Glomerular visceral epithelial cell (primary cell): ENCODE results near the gene TPSG1.
A peak's percentile ranks its signal among the peaks of the same experiment; 100 is the strongest.
"Not testable (repeated sequence)": the region's sequence is repeated elsewhere in the genome, so short reads cannot be mapped to it uniquely, and the experiment has no call there.

Experiments used
- DNase-seq: peaks from one replicate; pipeline ENCODE4 v3.0.0-alpha.2; 2016; ENCODE audit errors: extremely low spot score

Gene TPSG1

DNA sequence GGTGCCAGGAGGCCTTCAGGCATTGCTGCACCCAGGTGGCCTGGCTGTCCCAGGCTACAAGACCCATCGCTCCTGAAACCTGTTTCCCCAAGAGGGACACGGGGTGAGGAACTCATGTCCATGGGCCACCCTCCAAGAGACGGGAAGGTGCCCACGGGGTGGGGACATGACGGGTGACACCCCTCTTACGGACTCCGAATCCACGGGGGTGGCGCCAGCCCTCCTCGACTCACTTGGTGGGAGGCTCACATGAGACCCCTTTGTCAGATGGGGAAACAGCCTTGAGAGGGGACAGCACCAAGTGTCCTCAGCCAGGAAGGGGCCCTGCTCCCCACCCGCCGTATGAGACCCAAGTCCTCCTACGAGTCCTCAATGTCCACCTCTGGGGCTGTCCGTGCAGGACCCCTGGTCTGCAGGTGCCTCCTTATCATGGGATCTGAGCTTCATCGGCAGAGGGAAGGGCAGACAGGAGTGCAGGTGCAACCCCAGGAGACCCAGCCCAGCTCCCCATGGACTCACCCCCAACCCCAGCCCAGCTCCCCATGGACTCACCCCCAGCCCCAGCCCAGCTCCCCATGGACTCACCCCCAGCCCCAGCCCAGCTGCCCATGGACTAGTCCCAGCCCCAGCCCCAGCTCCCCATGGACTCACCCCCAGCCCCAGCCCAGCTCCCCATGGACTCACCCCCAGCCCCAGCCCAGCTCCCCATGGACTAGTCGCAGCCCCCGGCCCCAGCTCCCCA, 5.6 kb upstream of the TPSG1 start:
- not testable (repeated sequence) for DNase-seq

DNA sequence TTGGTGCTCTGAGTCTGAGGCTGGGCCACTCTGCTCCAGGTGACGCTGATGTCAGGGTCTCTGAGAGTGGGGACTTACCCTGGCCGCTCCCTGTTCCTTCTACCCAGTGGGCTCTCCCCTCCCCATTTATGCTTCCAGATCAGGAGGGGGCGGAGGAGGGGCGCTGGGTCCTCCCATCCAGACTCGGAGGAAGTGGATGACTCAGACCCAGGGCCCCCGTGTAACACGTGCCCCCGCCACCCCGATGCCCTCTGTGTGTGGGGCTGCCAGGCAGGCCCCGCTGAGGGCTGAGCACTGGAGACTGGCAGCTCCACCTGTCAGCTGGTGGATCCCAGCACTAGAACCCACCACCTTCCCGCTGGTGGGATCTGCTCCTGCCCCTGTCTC, 5.0 kb upstream of the TPSG1 start, which contains the start of gene TPSB2:
TSS of gene TPSB2 (minus strand) at position 101 of the 387 bp plus-strand sequence. CDS start 233 bp downstream, outside the sequence.
- not testable (repeated sequence) for DNase-seq

DNA sequence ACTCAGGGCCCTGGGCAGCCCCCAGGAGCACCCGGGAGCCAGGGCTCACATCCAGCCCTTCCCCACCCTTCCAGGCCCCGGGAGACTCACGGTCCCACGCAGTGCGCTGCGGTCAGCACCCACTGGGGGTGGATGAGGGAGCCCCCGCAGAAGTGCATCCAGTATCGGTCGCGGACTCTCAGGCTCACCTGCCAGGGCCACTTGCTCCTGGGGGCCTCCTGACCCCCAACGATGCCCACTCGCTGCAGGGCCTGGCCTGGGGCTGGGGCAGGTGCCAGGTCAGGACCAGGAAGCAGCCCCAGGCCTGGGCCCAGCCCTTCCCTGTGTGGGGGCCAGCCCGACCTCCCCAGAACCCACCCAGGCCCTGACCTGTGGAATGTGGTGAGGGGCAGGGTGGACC, 4.4 kb upstream of the TPSG1 start:
- DNase-seq, result not testable (repeated sequence)

DNA sequence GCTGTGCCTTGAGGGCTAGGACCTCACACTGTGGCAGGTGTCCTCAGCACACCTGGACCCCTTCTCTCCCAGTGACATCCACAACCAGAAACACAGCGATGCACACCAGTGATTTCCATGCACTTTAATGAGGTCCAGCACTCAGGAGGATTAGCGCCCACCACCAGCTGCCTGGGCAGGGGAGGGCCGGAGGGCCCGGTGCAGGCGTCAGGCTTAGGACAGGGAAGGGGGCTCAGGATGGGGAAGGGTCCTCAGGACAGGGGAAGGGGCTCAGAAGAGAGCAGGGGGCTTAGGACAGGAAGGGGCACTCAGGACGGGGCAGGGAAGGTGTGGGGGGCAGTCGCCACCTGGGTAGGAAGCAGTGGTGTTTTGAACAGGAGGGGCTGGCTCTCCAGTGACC, 3.2 kb upstream of the TPSG1 start:
- DNase-seq, result not testable (repeated sequence)

DNA sequence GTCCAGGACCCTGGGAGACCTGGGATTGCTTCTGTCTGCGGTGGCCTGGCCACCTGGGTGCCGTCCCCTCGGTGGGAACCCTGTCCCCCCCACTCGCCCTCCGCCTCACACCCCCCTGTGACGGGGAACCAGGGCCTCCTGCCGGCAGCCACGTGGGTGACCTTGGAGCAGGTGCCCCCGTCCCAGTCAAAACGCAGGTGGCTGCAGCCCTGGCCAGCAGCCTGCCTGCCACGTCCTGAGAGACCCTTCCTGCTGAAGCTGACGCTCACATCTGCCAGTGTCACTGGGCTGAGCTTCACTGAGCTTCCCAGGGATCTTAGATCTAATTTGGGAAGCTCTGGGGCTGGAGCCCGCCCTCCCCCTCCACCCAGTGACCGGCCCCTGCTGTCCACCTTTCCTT, 1.6 kb upstream of the TPSG1 start:
- DNase-seq, result not testable (repeated sequence)

DNA sequence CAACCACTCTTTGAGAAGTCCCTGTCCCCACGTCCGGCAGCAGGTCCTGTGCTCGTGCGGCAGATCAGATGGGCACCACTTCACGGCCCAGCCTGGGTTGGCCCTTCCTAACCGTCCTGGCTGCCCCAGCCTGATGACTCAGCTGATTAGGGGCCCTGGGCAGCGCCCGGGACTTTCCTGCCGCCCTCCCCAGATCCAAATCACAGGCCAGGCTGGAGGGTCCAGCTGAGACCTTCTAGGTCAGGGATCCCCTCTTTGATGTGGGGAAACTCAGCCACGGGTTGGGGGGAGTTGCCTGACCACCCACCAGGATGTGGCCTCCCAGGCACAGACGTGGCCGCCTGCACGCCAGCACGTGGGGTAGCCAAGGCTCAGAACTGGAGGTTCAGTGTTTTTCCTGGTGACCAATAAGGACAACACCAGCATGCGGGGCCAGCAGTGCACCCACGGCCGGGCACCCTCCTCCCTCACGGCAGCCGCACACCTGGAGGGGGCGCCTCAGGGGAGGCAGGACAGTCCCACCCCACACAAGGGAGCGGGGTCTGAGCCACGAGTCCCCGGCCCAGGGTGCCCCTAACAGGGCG, 752 bp upstream of the TPSG1 start:
- DNase-seq, result peak; percentile 7

DNA sequence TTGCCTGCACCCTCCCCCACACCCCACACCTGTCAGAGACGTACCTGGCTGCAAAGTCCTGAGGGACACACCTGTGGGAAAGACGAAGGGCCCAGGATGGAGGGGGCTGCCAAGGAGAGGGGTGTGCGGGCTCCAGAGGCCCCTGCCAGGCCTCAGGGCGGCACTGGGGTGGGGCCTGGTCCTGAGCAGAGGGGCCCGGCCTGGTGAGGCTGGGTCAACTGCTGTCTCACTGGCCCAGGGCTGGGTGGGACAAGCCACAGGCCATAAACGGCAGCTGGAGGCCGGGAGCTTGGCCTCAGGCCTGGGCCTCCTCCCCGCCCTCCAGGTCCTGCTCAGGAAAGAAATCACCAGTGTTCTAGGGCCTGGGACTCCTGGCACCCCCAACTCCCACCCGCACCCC, 510 bp downstream of the TPSG1 start:
- no peak for DNase-seq

DNA sequence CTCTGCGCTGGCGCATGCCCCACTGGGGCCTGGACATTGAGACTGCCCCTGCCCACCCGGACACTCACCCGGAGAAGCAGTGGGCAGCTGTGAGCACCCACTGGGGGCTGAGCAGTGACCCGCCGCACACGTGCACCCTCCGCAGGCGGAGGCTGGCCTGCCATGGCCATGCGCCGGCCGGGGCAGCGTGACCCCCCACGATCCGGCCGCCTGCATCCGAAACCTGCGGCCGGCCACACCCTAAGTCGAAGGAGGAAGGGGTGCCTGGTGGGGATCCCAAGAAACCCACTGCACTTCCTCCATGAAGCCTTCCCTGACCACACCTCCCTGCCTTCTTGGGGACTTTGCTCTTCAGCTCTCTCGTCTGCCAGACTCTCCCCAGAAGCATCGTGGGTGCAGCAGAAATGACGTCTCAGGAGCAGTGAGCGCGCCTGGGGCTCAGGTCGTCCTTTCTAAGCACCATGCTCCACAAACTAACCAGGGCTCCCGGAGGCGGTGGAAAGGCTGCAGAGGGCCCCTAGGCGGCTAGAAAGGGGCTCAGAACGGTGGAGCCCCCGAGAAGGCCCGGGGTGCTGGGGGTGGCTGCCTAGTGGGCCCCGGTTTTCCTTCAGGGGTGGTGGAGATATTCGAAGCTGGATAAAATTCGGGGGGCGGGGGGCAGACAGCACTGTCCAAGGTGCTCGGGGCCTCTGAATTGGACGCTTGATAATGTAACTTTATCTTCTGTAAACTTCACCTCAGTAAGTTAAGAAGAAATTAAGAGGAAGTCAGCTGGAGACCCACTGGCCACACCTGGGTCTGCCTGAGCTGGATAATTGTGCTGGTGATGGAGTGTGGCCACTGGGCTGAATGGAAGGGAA, 1.5 kb downstream of the TPSG1 start:
- DNase-seq, result no peak

DNA sequence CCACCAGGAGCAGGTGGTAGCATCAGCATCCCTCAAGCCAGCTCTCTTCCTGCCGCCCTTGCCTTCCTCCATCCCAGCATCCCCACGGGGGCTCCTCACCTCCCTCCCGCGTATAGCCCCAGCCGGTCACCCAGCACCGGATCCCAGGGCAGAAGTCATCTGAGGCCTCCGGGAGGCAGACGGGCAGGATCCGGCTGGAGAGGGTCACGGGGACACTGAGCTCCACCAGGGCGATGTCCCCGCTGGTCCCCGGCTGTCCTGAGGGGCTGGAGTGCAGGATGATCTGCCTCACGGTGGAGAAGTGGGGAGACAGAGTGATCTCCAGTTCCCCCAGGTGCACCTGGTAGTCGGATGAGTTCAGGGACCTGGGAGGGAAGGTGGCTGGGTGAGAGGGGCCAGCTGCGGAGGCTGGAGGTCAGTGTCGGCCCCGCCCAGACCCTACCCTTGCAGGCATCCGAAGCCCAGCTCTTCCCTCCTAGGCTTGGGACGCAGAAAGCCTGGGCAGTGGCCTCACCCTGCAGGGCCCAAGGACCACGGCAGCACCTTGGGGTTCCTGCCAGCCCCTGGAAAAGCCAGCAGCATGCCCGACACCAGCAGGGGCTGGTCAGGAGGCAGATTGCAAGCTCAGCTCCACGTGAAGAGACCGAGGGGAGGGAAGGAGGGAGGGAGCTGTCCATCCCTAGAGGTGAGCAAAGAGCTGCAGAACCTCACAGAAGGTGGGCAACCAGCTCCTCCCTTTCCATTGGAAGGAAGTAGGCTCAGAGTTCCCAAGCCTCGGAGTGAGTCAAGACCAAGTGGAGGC, 2.3 kb downstream of the TPSG1 start:
- no peak for DNase-seq

DNA sequence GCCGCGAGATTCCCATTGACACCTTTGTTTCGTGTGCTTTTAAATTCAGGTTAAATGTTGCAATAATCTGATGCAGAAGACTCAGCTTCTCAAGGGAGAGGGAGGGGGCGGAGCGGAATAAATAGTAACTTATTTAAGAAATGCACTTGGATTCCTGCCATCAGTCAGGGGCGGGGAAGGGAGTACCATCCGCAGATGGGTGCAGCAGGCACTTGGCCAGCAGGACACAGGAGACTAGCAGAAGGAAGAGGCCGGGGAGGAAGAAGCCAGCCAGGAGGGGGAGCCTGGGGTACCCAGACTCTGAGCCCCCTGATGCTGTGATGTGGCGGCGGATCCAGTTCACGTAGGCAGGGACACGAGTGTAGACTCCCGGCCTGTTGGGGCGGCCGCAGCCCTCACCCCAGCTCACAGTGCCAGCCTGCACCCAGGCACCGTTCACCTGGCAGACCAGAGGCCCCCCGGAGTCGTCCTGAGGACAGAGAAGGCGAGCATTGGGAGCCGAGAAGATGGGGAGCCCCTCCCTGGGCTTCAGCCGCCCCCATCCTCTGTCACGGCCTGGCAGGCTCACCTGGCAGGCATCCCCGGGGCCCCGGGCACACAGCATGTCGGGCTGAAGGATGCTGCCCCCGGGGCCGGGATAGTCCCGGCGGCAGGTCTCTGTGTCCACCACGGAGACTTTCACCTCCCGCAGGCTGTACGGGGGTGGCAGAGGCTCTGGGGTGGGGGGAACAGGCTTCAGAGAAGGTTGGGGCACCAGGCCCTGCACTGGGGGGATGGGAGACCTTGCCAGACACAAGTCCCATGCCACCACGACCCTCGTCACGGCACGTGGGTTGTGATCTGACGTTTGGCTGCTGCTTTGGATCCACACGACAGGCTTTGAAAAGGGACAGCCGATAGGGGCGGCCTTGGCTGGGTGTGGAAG, 3.2 kb downstream of the TPSG1 start:
- no peak for DNase-seq

DNA sequence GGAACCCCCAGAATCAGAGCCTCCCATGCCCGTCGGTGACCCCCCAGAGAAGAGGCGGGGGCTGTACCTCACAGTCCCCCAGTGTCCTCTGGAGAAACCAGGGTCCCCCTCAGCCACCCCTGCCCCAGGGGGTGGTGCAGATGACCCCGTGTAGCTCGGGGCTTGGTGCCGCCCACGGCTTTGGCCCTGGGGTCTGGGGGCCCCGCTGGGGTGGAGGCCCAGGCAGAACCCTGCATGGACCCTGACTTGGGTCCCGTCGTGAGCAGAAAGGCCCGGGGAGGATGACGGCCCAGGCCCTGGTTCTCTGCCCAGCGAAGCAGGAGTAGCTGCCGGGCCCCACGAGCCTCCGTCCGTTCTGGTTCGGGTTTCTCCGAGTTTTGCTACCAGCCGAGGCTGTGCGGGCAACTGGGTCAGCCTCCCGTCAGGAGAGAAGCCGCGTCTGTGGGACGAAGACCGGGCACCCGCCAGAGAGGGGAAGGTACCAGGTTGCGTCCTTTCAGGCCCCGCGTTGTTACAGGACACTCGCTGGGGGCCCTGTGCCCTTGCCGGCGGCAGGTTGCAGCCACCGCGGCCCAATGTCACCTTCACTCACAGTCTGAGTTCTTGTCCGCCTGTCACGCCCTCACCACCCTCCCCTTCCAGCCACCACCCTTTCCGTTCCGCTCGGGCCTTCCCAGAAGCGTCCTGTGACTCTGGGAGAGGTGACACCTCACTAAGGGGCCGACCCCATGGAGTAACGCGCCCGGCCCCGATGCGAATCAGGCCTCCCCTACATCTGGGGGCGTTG, 4.0 kb downstream of the TPSG1 start:
- DNase-seq, result no peak

DNA sequence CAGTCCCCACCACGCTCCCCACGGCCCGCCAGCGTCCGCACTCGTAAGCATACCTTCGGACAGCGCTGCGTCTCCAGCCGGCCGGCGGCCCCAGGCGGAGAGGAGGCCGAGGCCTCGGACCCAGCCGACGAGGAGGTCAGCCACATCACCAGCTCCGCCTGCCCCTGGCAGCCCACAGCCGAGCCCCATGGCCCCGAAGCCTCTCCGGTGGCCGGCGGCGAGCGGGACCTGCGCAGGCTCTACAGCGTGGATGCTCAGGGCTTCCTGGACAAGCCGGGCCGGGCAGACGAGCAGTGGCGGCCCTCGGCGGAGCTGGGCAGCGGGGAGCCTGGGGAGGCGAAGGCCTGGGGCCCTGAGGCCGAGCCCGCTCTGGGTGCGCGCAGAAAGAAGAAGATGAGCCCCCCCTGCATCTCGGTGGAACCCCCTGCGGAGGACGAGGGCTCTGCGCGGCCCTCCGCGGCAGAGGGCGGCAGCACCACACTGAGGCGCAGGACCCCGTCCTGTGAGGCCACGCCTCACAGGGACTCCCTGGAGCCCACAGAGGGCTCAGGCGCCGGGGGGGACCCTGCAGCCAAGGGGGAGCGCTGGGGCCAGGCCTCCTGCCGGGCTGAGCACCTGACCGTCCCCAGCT, 4.9 kb downstream of the TPSG1 start:
- DNase-seq, result no peak

DNA sequence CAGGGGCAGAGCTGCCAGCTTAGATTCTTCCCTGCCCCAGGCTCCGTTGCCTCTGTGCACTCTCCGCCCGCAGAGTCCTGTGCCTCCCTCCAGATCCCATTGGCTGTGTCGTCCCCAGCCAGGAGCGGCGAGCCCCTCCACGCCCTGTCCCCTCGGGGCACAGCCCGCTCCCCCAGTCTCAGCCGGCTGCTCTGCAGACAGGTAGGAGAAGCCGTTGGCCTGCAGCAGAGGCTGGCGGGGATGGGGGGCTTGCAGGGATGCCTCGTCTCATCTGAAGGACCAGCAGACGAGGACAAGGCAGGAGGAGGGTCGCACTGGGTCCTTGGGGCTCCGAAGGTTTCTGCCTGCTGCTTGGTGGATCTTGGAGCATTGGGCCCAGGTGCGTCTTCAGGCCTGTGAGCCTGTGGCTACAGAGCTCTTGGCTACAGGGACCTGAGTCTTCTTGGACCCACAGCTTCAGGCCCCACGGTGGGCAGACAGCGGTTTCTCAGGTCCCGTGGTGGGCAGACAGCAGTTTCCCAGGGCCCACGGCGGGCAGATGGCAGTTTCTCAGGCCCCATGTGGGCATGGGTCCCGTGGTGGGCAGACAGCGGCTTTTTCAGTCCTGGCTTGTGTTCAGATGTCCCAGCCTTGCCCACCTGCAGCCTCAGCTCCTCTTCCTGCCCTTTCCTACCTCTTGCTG, 6.0 kb downstream of the TPSG1 start:
- DNase-seq, result no peak

DNA sequence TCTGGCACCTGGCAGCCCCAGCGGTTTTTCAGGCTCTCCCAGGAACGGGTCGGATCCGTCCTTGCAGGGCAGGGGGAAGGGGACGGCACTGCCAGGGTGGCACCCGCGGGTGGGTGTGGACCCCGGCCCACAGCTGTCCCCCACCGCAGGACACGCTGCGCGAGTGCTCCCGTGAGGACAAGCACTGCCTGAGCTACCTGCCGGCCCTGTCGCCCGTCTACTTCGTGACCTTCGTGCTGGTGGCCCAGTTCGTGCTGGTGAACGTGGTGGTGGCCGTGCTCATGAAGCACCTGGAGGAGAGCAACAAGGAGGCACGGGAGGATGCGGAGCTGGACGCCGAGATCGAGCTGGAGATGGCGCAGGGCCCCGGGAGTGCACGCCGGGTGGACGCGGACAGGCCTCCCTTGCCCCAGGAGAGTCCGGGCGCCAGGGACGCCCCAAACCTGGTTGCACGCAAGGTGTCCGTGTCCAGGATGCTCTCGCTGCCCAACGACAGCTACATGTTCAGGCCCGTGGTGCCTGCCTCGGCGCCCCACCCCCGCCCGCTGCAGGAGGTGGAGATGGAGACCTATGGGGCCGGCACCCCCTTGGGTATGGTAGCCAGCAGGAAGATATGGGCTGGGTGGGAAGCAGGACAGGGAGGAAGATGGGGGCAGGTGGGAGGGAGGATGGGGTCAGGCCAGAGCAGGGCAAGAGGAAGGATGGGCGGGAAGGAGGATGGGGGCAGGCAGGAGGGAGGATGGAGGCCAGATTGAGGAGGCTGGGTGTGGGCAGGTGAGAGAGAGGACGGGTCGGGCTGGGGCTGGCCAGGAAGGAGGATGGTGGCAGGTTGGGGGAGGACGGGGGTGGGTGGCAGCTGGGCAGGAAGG, 6.8 kb downstream of the TPSG1 start:
- no peak for DNase-seq

DNA sequence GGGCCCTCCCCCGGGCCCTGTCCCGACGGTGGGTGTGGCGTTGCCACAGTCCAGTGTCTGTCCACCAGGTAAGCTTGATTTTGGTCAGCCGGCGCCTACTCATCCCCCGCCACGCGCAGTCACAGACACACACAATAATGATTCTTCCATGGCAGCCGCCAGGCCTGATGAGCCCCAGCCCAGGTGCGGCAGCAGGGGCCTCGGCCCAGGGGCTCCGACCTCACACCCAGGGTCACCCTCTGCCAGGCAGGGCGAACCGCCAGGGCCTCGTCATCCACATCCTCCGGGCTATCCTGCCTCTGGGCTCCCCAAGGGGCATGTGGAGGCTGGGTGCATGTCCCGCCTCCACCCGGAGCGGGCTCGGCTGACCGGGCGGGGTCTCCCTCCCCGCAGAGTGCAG, 7.5 kb downstream of the TPSG1 start:
- DNase-seq, result no peak

DNA sequence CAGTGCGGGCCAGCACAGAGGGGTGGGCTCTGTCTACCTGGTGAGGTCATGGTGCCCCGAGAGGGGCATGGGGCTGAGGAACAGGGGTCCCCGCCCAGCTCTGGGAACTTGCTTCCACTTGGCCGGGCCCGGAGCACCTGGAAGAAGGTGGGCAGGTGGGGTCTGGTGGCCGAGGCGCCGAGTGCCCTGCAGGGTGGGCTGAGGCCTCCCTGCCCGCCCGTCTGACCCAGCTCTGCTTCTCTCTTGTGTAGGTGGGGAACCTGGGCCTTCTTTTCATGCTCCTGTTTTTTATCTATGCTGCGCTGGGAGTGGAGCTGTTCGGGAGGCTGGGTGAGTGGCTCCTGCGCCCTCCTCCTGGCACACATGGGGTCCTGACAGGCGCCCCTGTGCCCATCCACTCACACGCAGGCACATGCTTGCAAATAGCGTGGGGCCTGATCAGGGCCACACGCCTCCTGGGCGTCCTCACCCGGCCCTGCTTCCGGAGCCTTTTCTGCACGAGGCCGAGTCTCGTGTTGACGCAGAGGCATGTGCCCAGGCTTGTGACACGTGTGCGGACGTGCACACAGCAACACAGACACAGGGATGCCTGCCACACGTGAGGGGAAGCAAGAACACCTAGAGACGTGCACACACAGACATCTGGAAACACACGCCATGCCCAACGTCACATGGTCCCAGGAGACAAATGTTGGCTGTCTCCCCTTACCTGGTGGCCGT, 8.2 kb downstream of the TPSG1 start:
- DNase-seq, result no peak

DNA sequence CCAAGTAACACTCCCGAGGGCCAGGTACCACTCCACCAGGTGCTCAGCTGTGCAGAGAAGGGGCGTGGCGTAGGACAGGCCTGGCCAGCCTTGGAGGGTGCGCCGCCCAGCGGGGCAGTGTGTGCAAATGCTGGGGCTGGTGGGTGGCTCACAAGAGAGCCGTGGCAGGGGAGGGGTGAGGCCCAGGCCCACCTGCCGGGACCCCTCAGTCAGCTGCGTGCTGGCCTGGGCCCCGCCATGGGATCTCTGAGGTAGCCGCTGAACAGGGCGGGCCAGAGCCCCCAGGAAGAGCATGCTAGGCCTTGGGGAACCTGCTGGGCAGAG, 8.8 kb downstream of the TPSG1 start:
- no peak for DNase-seq
